HUES6 (cell line): ENCODE measurements around the gene SELENOS.

Experiments
- H3K27ac ChIP-seq: 2 replicates; pipeline ENCODE4 v1.7.0; 2013; ENCODE audit warnings: low read depth, mild to moderate bottlenecking, low read length, inconsistent platforms
- H3K27me3 ChIP-seq: 2 replicates; pipeline ENCODE4 v1.6.1; 2013; ENCODE audit warnings: low read length; ENCODE audit not compliant: control insufficient read depth, insufficient read depth
- H3K36me3 ChIP-seq: 2 replicates; pipeline ENCODE4 v1.6.1; 2013; ENCODE audit warnings: low read length; ENCODE audit not compliant: control insufficient read depth, insufficient read depth
- H3K4me1 ChIP-seq: 2 replicates; pipeline ENCODE4 v1.6.1; 2013; ENCODE audit warnings: low read length; ENCODE audit not compliant: control insufficient read depth, insufficient read depth
- H3K4me3 ChIP-seq: 2 replicates; pipeline ENCODE4 v1.5.1; 2013; ENCODE audit warnings: low read depth, low read length
- H3K9ac ChIP-seq: one replicate; pipeline ENCODE4 v1.6.1; 2013; ENCODE audit warnings: mild to moderate bottlenecking, low read length
- H3K9me3 ChIP-seq: 2 replicates; pipeline ENCODE4 v1.6.1; 2013; ENCODE audit warnings: low read depth, low read length; ENCODE audit not compliant: control insufficient read depth, insufficient read depth

SELENOS gene

GRCh38 chr15:101277038-101277822 is at the start of gene SELENOS:
Gene SELENOS, minus strand, starts transcription at chr15:101277485. Its CDS starts 68 bp downstream, at chr15:101277417.
- H3K27me3 ChIP-seq, result no peaks in the 10 kb centered on the region
- peak within 1 kb of the TSS; percentile 92 for H3K4me3 ChIP-seq
- H3K27ac ChIP-seq, result peak within 1 kb of the TSS; percentile 54; the same call in 1 of the 2 replicates
- H3K36me3 ChIP-seq, result peaks cover 59% of the 10 kb centered on the region
- no peaks in the 10 kb centered on the region for H3K9me3 ChIP-seq
- H3K4me1 ChIP-seq, result peaks cover 7% of the 10 kb centered on the region
- H3K9ac ChIP-seq, result peak within 1 kb of the TSS; percentile 87

- Histone ChIP-seq H3K27ac (no peak overlapping the region), H3K4me3 (no peak overlapping the region), H3K4me1 (no peaks in the 10 kb centered on the region), H3K27me3 (peaks cover 19% of the 10 kb centered on the region; the same call in 1 of the 2 replicates), H3K9ac (no peak overlapping the region), H3K9me3 (no peaks in the 10 kb centered on the region), H3K36me3 (no peaks in the 10 kb centered on the region)
These were observed 49.3 kb upstream of the SELENOS start for GRCh38 chr15:101326462-101327146.

- Histone ChIP-seq H3K4me1 (no peaks in the 10 kb centered on the region), H3K9ac (no peak overlapping the region), H3K36me3 (no peaks in the 10 kb centered on the region), H3K9me3 (no peaks in the 10 kb centered on the region), H3K27me3 (peaks cover 14% of the 10 kb centered on the region; the same call in 1 of the 2 replicates), H3K4me3 (no peak overlapping the region), H3K27ac (no peak overlapping the region)
These were observed 48.7 kb upstream of the SELENOS start for GRCh38 chr15:101326026-101326315.

- Histone ChIP-seq H3K4me3 (no peak overlapping the region), H3K9me3 (no peaks in the 10 kb centered on the region), H3K9ac (no peak overlapping the region), H3K27ac (no peak overlapping the region), H3K36me3 (no peaks in the 10 kb centered on the region), H3K27me3 (peaks cover 14% of the 10 kb centered on the region; the same call in 1 of the 2 replicates), H3K4me1 (no peaks in the 10 kb centered on the region)
These were observed 48.2 kb upstream of the SELENOS start for GRCh38 chr15:101325263-101326025.

- H3K27me3 ChIP-seq, result peaks cover 8% of the 10 kb centered on the region; the same call in 1 of the 2 replicates
- H3K9ac ChIP-seq, result no peak overlapping the region
- no peaks in the 10 kb centered on the region for H3K9me3 ChIP-seq
- no peak overlapping the region for H3K27ac ChIP-seq
- H3K4me1 ChIP-seq, result no peaks in the 10 kb centered on the region
- H3K4me3 ChIP-seq, result no peak overlapping the region
- H3K36me3 ChIP-seq, result no peaks in the 10 kb centered on the region
These were observed 47.4 kb upstream of the SELENOS start for GRCh38 chr15:101324524-101325177.

- no peaks in the 10 kb centered on the region for H3K4me1 ChIP-seq
- no peak overlapping the region for H3K4me3 ChIP-seq
- no peaks in the 10 kb centered on the region for H3K9me3 ChIP-seq
- H3K36me3 ChIP-seq, result no peaks in the 10 kb centered on the region
- no peak overlapping the region for H3K9ac ChIP-seq
- 0 out of 2 replicates have a peak, but pooled peaks cover 5% of the 10 kb centered on the region for H3K27me3 ChIP-seq
- no peak overlapping the region for H3K27ac ChIP-seq
These were observed 46.7 kb upstream of the SELENOS start for GRCh38 chr15:101323793-101324523.

GRCh38 chr15:101322854-101323477 is 45.7 kb upstream of the SELENOS start:
- H3K4me1 ChIP-seq, result no peaks in the 10 kb centered on the region
- no peak overlapping the region for H3K27ac ChIP-seq
- H3K9me3 ChIP-seq, result no peaks in the 10 kb centered on the region
- 0 out of 2 replicates have a peak, but pooled peaks cover under 1% of the 10 kb centered on the region for H3K27me3 ChIP-seq
- no peaks in the 10 kb centered on the region for H3K36me3 ChIP-seq
- no peak overlapping the region for H3K9ac ChIP-seq
- H3K4me3 ChIP-seq, result no peak overlapping the region

- Histone ChIP-seq H3K36me3 (no peaks in the 10 kb centered on the region), H3K4me3 (no peak overlapping the region), H3K9me3 (no peaks in the 10 kb centered on the region), H3K4me1 (no peaks in the 10 kb centered on the region), H3K27ac (no peak overlapping the region), H3K27me3 (no peaks in the 10 kb centered on the region), H3K9ac (no peak overlapping the region)
These were observed 44.9 kb upstream of the SELENOS start for GRCh38 chr15:101322016-101322695.

GRCh38 chr15:101320501-101321052 is 43.3 kb upstream of the SELENOS start:
- no peaks in the 10 kb centered on the region for H3K4me1 ChIP-seq
- H3K4me3 ChIP-seq, result no peak overlapping the region
- no peaks in the 10 kb centered on the region for H3K27me3 ChIP-seq
- H3K9me3 ChIP-seq, result no peaks in the 10 kb centered on the region
- no peak overlapping the region for H3K9ac ChIP-seq
- no peak overlapping the region for H3K27ac ChIP-seq
- no peaks in the 10 kb centered on the region for H3K36me3 ChIP-seq
